Measurements from ENCODE around the gene TRAF2. TPM values are rescaled to one million over a fixed set of nuclear protein-coding genes. Genes with fewer than 3 reads are reported as not detected.

TRAF2 gene
- total and polyA plus RNA-seq, 2 of the 8 experiments (the other 6 are each of a cell fraction or from before 2014, with no cell fraction given): 26.9 to 50.2 TPM

GRCh38 chr9:136903041-136903554 lies 16.8 kb downstream of the TRAF2 start:
- H3K36me3 ChIP-seq (ENCODE audit: control insufficient read depth in 2 of 4, insufficient read depth in 4 of 4, low read length in 3 of 4): peaks cover 9 to 35% (median 29%) of the 10 kb centered on the region in 4 experiments; a peak in 7 of 8 replicates
- WGBS, 2 experiments (ENCODE audit: extremely low coverage in 1 of 2, insufficient coverage in 1 of 2, insufficient read length in 1 of 2, insufficient replicate concordance in 2 of 2, low coverage in 1 of 2, low lambda C conversion rate in 2 of 2, missing lambda C conversion rate in 1 of 2): 84% methylated on average over 12 of the region's 12 CpGs; no CpG with 5 or more reads in 1 of the 2 experiments
- DNase-seq (ENCODE audit: low read depth in 1 of 2, low spot score in 2 of 2): no peak

More at GRCh38 chr9:136903041-136903554, 16.8 kb downstream of the TRAF2 start:
- Histone ChIP-seq H4K5ac (ENCODE audit: insufficient read length, low read depth, low read length) (no peak overlapping the region), H2BK120ac (replicated peaks; ENCODE audit: low read depth, low read length) (no peak overlapping the region), H3K27me3 (replicated peaks in 1 of 4; ENCODE audit: control insufficient read depth in 3 of 4, extremely low read depth in 1 of 4, insufficient read depth in 3 of 4, low read length in 3 of 4) (no peaks in the 10 kb centered on the region), H3K4me2 (ENCODE audit: insufficient read depth in 1 of 2, low read depth in 2 of 2, low read length in 2 of 2) (no peak overlapping the region), H3K27ac (ENCODE audit: low read depth, low read length) (no peak overlapping the region), H3K18ac (ENCODE audit: extremely low read depth, low read length) (no peak overlapping the region), H4K91ac (replicated peaks; ENCODE audit: insufficient read length, low read length) (no peak overlapping the region), H2BK5ac (ENCODE audit: low read depth, low read length) (no peak overlapping the region), H3K9me3 (ENCODE audit: insufficient read depth in 2 of 2, low read depth in 1 of 2, low read length in 1 of 2) (no peaks in the 10 kb centered on the region), H4K20me1 (replicated peaks in 1 of 2; ENCODE audit: control insufficient read depth in 1 of 2, insufficient read depth in 2 of 2, low read length in 2 of 2) (peaks cover 10 to 27% of the 10 kb centered on the region in 2 experiments), H3K9ac (replicated peaks in 1 of 4; ENCODE audit: extremely low read depth in 1 of 4, low read depth in 3 of 4, low read length in 3 of 4) (no peak overlapping the region), H3K4me1 (replicated peaks in 1 of 4; ENCODE audit: control insufficient read depth in 3 of 4, insufficient read depth in 4 of 4, low read length in 3 of 4) (no peaks in the 10 kb centered on the region; a peak in 1 of 7 replicates), H3K23me2 (ENCODE audit: low read depth, low read length) (no peaks in the 10 kb centered on the region), H3K56ac (replicated peaks; ENCODE audit: insufficient read length, low read depth, low read length) (no peak overlapping the region), H3K79me2 (ENCODE audit: control insufficient read depth in 1 of 2, insufficient read depth in 2 of 2, low read length in 2 of 2) (0 out of 4 replicates have a peak, but pooled peaks cover 0 to under 1% of the 10 kb centered on the region in 2 experiments), H3K79me1 (ENCODE audit: low read depth, low read length) (peaks cover 13% of the 10 kb centered on the region), H3K14ac (ENCODE audit: insufficient read length) (no peak overlapping the region), H2AK5ac (ENCODE audit: low read depth, low read length) (no peak overlapping the region), H3K4me3 (ENCODE audit: extremely low read depth in 1 of 4, insufficient read depth in 2 of 4, low read depth in 3 of 4, low read length in 4 of 4) (no peak overlapping the region), H2BK15ac (ENCODE audit: low read length) (no peak overlapping the region), H3K23ac (ENCODE audit: insufficient read length) (no peak overlapping the region), H2BK12ac (ENCODE audit: low read depth, low read length) (no peak overlapping the region), H4K8ac (ENCODE audit: extremely low read depth, insufficient read depth, low read length) (no peak overlapping the region), H2BK20ac (ENCODE audit: low read length) (no peak overlapping the region), H2AFZ (ENCODE audit: low read length) (no peak overlapping the region), H3K4ac (replicated peaks; ENCODE audit: insufficient read length, low read depth, low read length) (no peak overlapping the region)
- ChIA-PET CTCF (ENCODE audit: partially characterized antibody) (interaction anchor here (0.7 kb wide), 1 partner anchor 209 kb away, joined by 4 read pairs; no protein-coding TSS in a partner anchor), POLR2A (ENCODE audit: partially characterized antibody) (interaction anchor here (1.8 kb wide), 1 partner anchor 24 kb away, joined by 3 read pairs; no protein-coding TSS in a partner anchor)
- no peak for FAIRE-seq
- TF ChIP-seq CREB1 (IDR thresholded peaks at IDR 0.05) (no peak), ZNF274 (IDR thresholded peaks at IDR 0.05; ENCODE audit: borderline replicate concordance, extremely low read depth, low read length) (no peak), PHF8 (conservative IDR thresholded peaks at IDR 0.05; ENCODE audit: low read depth, low read length) (no peak), SRF (IDR thresholded peaks at IDR 0.05; ENCODE audit: low read depth, low read length) (no peak), SIN3A (conservative IDR thresholded peaks at IDR 0.05 in 1 of 2, IDR thresholded peaks at IDR 0.05 in 1 of 2; ENCODE audit: low read depth in 1 of 2, low read length in 2 of 2) (no peak), NRF1 (IDR thresholded peaks at IDR 0.05; ENCODE audit: low read depth, low read length) (no peak), ATF3 (IDR thresholded peaks at IDR 0.05; ENCODE audit: insufficient read depth, low read depth, low read length) (no peak)

All from H1 (cell line).